Measurements from ENCODE around the gene PEX16. TPM values are rescaled to one million over a fixed set of nuclear protein-coding genes. Genes with fewer than 3 reads are reported as not detected.

Gene PEX16
- total RNA-seq (2022; extraction: Qiagen RNA extraction), result 16.7 to 18.6 TPM (median 17.5 TPM) in 5 replicates

GRCh38 chr11:45917623-45918330 is at the start of gene PEX16:
Gene PEX16 (minus strand): TSS chr11:45917877. CDS start chr11:45917811, 66 bp downstream.

GRCh38 chr11:45922425-45923082 is 4.9 kb upstream of the PEX16 start, which contains the start of gene LARGE2:
Gene LARGE2 (plus strand): TSS chr11:45922656. CDS start chr11:45922883, 227 bp downstream.

GRCh38 chr11:45906965-45907611 is 10.6 kb downstream of the PEX16 start, which contains the start of gene FREY1:
Gene FREY1 (minus strand): TSS chr11:45907271. CDS start chr11:45907245, 26 bp downstream.

GRCh38 chr11:45885274-45885920 is 32.3 kb downstream of the PEX16 start, which contains the start of gene MAPK8IP1:
Gene MAPK8IP1 (plus strand): TSS chr11:45885651. CDS start chr11:45885821, 170 bp downstream.

Other genes with a start within 250 kb of the PEX16 start
- 25.6 to 35.2 TPM (median 31.6 TPM) in 5 replicates for gene SLC35C1, start 112.7 kb downstream of the PEX16 start, total RNA-seq (2022; extraction: Qiagen RNA extraction)
- gene CRY2, start 70.4 kb downstream of the PEX16 start, total RNA-seq (2022; extraction: Qiagen RNA extraction), result 3.7 to 5.8 TPM (median 4.9 TPM) in 5 replicates
- gene MAPK8IP1, start 32.2 kb downstream of the PEX16 start, total RNA-seq (2022; extraction: Qiagen RNA extraction), result 5.4 to 8.1 TPM (median 6.6 TPM) in 5 replicates
- 0.34 to 0.98 TPM (median 0.46 TPM) in 4 of 5 replicates, not detected in the other for gene FREY1, start 10.6 kb downstream of the PEX16 start, total RNA-seq (2022; extraction: Qiagen RNA extraction)
- gene LARGE2, start 4.8 kb upstream of the PEX16 start, total RNA-seq (2022; extraction: Qiagen RNA extraction), result 1.7 to 2.8 TPM (median 2.6 TPM) in 5 replicates
- 8.1 to 12.8 TPM (median 10.2 TPM) in 5 replicates for gene PHF21A, start 203.6 kb upstream of the PEX16 start, total RNA-seq (2022; extraction: Qiagen RNA extraction)

Measured in A549 treated with dexamethasone at 1 μM for 4 hours (cell line).